ENCODE data around the gene SLC35G4. TPM values are rescaled to one million over a fixed set of nuclear protein-coding genes. Genes with fewer than 3 reads are reported as not detected.
A peak's percentile ranks its signal among the peaks of the same experiment; 100 is the strongest.
"Not testable (repeated sequence)": the region's sequence is repeated elsewhere in the genome, so short reads cannot be mapped to it uniquely, and the experiment has no call there.

SLC35G4 gene
- total RNA-seq, 1 experiment from 2014 or later, result not detected

DNA sequence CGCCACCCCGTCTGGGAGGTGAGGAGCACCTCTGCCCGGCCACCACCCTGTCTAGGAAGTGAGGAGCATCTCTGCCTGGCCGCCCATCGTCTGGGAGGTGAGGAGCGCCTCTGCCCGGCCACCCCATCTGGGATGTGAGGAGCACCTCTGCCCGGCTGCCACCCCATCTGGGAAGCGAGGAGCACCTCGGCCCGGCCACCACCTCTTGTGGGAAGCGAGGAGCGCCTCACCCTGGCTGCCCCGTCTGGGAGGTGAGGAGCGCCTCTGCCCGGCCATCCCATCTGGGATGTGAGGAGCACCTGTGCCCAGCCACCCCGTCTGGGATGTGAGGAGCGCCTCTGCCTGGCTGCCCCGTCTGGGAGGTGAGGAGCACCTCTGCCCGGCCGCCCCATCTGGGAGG lies 4.6 kb downstream of the SLC35G4 start:
- DNase-seq (ENCODE audit: low read depth), result not testable (repeated sequence)

DNA sequence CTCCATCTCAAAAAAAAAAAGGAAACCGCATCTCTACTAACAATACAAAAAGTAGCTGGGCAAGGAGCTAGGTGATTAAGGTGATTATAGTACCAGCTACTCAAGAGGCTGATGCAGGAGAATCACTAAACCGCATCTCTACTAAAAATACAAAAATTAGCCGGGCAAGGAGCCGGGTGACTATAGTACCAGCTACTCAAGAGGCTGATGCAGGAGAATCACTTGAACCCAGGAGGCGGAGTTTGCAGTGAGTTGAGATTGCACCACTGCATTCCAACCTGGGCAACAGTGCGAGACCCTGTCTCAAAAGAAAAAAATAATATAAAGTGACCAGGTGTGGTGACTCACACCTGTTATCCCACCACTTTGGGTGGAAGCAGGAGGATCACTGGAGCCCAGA lies 5.6 kb downstream of the SLC35G4 start:
- not testable (repeated sequence) for DNase-seq (ENCODE audit: low read depth)

DNA sequence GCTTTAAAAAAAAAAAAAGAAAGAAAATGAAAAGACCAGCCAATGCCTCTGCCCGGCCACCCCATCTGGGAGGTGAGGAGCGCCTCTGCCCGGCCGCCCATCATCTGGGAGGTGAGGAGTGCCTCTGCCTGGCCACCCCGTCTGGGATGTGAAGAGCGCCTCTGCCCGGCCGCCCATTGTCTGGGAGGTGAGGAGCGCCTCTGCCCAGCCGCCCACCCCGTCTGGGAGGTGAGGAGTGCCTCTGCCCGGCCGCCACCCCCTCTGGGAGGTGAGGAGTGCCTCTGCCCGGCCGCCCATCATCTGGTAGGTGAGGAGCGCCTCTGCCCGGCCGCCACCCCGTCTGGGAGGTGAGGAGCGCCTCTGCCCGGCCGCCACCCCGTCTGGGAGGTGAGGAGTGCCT lies 37.9 kb downstream of the SLC35G4 start:
- not testable (repeated sequence) for DNase-seq (ENCODE audit: low read depth)

DNA sequence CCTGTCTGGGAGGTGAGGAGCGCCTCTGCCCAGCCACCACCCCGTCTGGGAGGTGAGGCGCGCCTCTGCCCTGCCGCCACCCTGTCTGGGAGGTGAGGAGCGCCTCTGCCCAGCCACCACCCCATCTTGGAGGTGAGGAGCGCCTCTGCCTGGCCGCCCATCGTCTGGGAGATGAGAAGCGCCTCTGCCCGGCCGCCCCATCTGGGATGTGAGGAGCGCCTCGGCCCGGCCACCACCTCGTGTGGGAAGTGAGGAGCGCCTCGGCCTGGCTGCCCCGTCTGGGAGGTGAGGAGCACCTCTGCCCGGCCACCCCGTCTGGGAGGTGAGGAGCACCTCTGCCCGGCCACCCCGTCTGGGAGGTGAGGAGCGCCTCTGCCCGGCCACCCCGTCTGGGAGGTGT lies 38.4 kb downstream of the SLC35G4 start:
- DNase-seq (ENCODE audit: low read depth), result not testable (repeated sequence)

DNA sequence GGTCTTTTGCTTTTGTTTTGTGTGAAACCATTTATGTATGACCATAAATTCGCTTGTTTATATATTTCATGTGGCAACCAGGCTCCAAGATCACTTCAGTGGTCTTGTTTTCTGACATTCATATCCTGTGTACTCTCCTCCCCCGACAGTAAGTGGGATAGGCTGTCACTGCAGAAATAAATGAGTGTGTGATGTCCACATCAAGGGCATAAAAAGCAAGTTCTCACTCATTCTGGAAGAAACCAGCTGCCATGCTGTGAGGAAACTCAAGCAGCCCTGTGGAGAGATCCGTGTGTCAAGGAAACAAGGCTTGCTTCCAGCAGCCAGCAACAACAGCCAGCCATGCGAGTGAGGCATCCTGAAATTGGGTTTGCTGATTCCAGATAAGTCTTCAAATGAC lies 40.4 kb downstream of the SLC35G4 start:
- DNase-seq (ENCODE audit: low read depth), result no peak

DNA sequence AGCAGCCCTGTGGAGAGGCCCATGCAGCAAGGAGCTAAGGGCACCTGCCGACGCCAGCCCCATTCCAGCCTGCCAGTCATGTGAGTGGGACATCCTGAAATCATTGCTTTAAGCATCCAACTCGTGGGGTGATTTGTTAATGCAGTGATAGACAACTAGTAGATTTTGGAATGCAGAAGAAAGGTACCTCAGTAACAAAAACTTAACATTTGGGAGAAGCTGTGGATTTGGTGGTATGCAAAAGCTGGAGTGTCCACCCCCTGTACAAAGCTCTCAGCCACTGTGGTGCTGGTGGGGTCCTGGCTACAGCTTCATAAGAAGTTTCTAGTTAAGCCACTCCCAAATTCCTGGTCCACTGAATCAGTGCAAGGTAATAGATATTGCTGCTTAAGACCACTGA lies 42.5 kb downstream of the SLC35G4 start:
- no peak for DNase-seq (ENCODE audit: low read depth)

DNA sequence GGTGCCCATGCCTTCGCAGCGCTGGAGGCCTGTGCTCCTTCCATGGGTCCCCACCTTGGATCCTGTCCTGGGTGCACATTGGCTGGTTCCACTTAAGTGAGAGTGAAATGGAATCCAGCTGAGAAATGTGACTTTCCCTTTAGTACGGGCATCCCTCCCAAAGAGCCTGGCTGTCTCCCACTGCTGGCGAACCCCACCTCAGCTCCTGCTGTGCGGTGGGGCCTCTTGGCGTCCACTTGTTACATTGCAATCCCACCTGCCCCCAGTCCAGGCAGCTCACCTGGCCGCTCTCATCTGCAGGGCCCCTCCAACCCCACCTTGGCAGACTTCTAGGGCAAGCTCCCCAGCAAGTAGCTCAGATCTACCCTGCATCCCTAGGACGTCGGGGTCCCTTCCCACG lies 44.1 kb downstream of the SLC35G4 start:
- DNase-seq (ENCODE audit: low read depth), result no peak

DNA sequence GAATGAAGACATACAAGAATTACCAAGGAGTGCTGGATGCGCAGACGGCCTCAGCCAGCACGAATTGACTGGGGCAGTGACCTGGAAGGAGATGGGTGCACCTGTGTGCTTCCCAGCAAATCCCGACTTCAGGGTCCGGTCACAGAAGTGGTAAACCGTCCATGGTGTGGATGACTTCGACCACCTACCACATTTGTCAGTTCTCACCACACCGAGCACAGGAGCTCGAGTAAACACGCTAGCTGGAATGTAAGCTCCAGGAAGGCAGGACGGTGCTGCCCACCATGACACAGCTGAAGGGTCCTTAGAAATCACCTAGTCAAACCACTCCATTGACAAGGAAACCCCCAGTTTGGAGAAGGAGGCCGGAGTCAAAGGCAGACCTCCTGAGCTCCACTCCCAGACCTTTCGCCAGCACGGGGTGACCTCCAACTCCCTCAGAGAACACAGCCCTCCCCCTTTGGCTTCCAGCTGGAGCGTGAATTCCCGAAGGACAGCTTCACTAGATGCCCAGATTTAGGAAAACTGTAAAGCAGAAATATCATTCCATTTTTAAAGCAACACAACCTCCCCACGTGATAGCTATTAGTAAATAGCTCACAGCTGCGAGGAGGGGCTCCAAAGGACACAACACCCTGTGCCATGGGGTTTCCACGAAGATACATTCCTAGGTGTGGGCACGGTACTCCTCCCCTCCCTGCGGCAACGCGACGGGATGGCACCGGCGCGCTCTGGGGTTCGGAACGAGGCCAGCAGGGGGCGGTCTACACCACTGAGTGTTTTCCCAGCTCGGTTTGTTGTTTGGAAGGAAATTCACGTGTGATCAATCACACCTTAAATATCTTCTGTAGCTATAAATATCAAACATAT lies 45.6 kb downstream of the SLC35G4 start:
- DNase-seq (ENCODE audit: low read depth), result peak; percentile 51

DNA sequence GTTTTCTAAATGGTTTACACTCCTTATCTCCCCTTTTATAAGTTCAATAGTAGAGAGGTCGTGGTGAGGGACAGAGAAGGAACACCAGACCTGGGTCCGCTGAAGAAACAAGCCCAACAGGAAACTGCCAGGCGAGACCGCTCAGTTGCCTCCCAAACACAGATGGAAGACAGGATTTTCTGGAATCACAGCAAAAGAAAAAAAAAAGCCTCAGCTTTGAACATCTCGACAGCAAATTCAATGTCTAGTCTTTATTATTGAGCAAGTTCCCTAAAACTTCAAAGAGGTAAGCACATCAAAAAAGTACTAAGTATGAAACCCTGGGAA lies 46.2 kb downstream of the SLC35G4 start:
- no peak for DNase-seq (ENCODE audit: low read depth)

DNA sequence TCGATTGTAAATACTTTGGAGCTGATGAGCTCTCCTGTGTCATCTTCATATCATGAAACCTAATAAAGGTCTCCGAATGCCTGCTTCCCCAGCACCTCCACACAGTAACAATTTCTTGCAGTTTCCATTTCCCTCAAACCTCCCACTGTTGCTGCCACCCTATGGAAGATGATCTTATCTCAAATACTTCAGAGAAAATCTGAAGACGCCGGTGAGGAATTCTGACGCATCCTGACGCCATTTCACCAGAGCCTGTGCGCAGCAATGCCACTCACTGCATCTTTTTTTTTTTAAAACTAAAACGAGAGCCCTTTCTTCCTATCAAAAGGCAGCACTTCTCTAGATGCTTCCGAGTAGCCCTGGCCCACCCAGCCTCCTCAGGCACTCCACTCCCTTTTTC lies 47.8 kb downstream of the SLC35G4 start:
- no peak for DNase-seq (ENCODE audit: low read depth)

DNA sequence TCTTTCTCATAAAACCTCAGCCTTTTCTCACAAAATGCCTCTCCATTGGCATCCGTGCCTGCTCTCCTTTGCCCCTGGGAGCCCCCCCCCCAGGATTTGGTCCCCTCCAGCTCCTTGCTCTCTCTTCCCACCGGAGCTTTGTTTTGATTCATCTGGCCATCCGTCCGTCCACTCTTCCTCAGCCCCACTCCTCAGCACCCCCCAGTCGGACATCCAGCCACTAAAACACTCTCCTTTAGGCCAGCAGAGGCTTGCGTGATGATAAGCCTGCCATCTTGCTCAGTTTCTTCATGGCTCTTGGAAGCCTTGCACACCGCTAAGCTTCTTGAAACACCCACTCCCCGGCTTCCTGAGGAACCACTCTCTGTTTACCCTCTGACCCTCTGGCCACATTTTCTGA lies 48.2 kb downstream of the SLC35G4 start:
- no peak for DNase-seq (ENCODE audit: low read depth)

DNA sequence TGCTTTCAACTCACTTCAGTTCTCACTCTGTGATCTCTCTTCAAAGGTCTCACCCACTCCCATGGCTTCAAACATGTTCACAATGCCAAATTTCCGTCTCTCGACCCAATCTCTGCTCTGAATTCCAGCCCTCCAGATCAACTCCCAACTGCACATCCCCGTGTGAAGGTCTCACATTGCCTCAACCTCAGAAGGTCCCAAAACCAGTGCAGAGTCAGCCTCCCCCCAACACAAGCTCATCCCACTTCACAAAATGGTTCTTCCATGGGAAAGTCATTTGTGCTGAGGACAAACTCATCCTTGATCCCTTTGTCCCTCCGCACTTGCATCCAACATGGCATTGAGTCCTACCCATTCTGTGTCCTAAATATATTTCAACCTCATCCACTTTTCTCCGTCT lies 48.6 kb downstream of the SLC35G4 start:
- DNase-seq (ENCODE audit: low read depth), result no peak

DNA sequence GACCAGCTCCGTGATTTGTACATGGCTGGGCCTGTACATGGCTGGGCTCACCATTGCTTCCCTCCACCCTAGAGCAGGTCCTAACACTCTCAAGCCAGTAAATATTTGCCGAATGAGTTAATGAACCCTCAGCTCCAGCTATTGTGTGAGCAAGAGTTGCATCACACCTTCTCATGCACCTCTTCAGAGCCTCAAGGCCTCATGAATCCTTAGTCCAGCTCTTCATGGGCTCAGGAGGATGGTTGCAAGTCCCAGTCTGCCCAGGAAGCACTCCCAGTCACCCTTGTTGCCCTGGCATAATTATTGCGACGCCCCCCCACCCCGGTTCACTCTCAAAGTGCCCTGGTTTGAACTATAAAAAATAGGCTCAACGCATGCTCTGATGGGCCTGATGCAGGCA lies 49.6 kb downstream of the SLC35G4 start:
- DNase-seq (ENCODE audit: low read depth), result no peak

Other genes starting within 250 kb of the SLC35G4 start
- gene GNAL, start 79.7 kb downstream of the SLC35G4 start, total RNA-seq (2014; rRNA removed; shearing (Covaris generic)), result 0.74 and 0.97 TPM in 2 replicates
- 35.8 and 39.9 TPM in 2 replicates for gene CHMP1B, start 241.8 kb downstream of the SLC35G4 start, total RNA-seq (2014; rRNA removed; shearing (Covaris generic))